ENCODE measurements around the gene NUP98.
A peak's percentile ranks its signal among the peaks of the same experiment; 100 is the strongest.

NUP98 gene

DNA sequence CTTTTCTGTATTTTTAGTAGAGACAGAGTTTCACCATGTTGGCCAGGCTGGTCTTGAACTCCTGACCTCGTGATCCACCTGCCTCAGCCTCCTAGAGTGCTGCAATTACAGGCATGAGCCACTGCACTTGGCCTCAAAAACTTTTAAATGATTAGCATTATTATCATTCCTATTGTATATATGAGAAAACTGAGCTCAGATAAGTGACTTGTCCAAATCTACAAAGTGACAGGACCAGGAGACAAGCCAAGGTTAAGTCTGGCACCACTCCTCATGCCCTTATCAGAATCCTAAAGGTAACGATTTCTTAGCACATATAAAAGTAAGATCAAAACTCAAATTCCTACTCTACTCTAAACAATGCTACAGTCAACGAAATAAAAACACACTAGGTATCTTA lies 94.0 kb downstream of the NUP98 start:
- no peak for DNase-seq
- in situ Hi-C loops (cut with HindIII; ENCODE audit: low pct_ligation_motif_present, low pct_unique_long_range_greater_than_20kb, low sequenced_read_pairs), result no loop called here

DNA sequence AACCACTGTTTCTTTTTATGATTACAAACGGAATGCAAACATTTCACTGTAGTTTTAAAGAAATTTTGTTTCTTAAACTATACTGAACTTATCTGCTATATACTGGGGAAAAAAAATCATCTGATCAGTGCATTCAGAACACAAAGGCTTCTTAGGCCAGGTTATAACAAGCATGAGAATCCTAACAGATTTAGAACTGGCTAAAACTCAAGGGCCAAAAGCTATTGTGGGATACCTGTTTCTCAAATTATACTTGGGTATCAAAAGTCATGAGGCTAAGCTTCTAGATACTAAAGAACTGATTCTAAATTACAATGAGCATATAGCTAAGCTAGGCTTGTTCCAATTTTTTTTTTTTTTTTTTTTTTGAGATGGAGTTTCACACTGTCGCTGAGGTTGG lies 96.4 kb downstream of the NUP98 start:
- in situ Hi-C loops (cut with HindIII; ENCODE audit: low pct_ligation_motif_present, low pct_unique_long_range_greater_than_20kb, low sequenced_read_pairs), result no loop called here
- no peak for DNase-seq

DNA sequence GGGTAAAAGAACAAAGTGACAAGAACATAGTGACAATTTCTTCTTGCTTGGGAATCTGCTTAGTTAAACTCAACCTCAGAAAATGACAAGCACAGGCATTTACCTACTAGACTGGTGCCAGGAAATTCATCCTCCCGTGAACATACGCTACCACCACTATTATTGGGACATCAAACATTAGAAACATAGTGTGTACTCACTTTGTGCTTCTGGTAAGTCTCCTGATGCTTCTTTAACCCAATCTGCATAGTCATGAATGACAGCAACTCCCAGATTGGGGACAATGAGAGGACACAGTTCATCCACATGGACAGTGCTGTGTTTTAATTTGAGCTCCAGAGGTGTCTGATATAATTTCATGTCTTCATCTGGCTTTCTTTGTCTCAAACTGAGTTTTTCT lies 96.9 kb downstream of the NUP98 start:
- no peak for DNase-seq
- in situ Hi-C loops (cut with HindIII; ENCODE audit: low pct_ligation_motif_present, low pct_unique_long_range_greater_than_20kb, low sequenced_read_pairs), result no loop called here

DNA sequence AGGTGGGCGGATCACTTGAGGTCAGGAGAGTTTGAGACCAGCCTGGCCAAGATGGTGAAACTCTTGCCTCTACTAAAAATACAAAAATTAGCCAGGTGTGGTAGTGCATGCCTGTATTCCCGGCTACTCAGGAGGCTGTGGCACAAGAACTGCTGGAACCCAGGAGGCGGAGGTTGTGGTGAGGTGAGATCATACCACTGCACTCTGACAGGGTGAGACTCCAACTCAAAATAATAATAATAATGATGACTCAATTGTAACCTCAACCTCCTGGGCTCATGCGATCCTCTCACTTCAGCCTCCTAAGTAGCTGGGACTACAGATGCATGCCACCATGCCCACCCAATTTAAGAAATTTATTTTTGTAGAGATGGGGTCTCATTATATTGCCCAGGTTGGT lies 110.6 kb downstream of the NUP98 start:
- DNase-seq, result no peak
- in situ Hi-C loops (cut with HindIII; ENCODE audit: low pct_ligation_motif_present, low pct_unique_long_range_greater_than_20kb, low sequenced_read_pairs), result no loop called here

DNA sequence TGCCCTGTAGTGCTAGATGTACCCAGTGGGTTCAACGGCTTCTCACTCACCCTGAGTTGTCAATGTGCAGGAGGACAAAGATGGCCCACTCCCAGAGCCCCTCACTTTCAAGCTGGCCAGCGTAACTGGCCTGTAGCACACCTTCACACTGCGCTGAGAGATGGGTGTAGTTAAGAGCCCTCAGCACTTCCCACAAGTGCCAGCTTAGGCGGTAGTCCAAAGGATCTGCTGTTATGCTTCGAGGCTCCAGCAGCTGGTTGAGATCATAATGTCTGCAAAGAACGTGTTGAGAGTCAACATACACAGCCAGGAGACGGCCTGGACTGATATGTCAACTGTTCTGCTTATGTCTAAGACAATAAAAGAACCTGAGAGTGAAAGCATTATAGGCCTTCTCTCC lies 111.4 kb downstream of the NUP98 start:
- in situ Hi-C loops (cut with HindIII; ENCODE audit: low pct_ligation_motif_present, low pct_unique_long_range_greater_than_20kb, low sequenced_read_pairs), result no loop called here
- no peak for DNase-seq

DNA sequence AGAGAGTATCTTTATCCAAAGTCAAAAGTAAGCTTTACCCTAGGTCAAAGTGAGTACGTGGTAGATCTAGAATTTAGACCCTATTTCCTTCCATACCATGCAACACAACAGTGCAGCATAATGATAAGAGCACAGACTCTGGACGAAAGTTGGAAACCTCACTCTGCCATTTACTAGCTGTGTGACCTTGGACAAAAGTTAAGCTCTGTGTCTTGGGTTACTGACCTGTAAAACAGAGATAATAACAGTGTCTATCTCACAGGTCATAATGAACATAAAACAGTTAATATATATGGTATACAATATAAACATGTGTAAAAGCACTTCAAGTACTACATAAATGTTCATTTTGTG lies 112.6 kb downstream of the NUP98 start:
- DNase-seq, result no peak
- in situ Hi-C loops (cut with HindIII; ENCODE audit: low pct_ligation_motif_present, low pct_unique_long_range_greater_than_20kb, low sequenced_read_pairs), result no loop called here

DNA sequence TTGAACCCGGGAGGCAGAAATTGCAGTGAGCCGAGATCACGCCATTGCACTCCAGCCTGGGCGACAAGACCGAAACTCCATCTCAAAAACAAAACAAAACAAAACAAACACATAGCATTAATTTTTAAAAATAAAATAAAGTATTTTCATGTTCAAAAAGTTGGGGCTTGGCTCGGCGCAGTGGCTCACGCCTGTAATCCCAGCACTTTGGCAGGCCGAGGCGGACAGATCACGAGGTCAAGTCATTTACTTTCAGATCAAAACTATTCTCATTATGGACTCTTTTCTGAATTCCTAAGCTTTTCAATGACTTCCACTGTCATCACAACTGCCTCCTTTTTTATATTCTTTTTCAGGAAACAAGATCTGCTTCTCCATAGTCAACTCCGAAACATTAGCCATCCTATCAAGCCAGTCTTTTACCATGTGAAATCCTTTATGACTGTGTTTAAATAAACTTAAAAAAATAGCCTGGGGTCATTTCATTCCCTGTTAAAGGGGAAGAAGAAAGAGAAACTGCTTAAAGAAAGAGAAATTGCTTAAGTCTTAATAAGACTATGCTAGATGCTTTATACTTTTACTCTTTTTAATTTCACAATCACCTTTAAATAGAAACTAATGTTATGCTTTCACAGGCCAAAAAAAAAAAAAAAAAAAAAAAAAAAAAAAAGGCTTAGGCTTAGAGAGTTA lies 113.1 kb downstream of the NUP98 start:
- no peak for DNase-seq
- in situ Hi-C loops (cut with HindIII; ENCODE audit: low pct_ligation_motif_present, low pct_unique_long_range_greater_than_20kb, low sequenced_read_pairs), result no loop called here

DNA sequence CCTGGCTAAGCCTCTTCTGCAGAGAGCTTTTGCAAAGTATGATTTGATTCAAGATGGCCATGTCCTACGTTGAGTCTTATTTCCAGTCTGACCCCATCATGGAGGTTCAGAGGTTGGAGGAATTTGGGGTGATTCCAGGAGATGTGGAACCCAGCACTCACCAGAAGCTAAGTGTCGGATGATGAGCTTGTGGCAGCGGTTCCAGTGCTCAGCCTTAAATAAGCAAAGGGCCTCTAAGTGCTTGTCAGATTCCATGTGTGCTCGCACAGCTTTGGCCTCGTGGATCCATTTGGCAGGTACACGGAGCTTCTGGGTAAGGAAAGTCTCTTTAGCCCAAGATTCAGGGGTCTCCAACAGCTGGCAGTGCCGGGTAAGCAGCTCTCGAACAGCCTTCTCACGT lies 114.3 kb downstream of the NUP98 start:
- no peak for DNase-seq
- in situ Hi-C loops (cut with HindIII; ENCODE audit: low pct_ligation_motif_present, low pct_unique_long_range_greater_than_20kb, low sequenced_read_pairs), result no loop called here

DNA sequence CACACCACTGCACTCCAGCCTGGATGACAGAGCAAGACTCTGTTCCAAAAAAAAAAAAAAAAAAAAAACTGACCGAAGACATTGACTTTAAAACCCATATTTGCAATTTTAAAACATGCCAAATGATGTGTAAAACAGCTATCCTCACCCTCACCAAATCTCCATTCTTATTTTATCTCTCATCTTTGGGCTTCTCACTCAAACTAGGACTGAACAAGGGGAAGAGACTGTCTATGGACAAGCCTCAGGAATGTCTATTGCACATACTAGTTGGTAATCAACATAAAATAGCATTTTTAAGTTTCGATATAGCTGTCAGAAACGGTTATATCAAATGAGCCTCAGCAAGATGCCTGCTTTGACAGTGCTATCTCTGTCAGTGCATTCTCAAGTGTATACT lies 118.3 kb downstream of the NUP98 start:
- in situ Hi-C loops (cut with HindIII; ENCODE audit: low pct_ligation_motif_present, low pct_unique_long_range_greater_than_20kb, low sequenced_read_pairs), result no loop called here
- no peak for DNase-seq

DNA sequence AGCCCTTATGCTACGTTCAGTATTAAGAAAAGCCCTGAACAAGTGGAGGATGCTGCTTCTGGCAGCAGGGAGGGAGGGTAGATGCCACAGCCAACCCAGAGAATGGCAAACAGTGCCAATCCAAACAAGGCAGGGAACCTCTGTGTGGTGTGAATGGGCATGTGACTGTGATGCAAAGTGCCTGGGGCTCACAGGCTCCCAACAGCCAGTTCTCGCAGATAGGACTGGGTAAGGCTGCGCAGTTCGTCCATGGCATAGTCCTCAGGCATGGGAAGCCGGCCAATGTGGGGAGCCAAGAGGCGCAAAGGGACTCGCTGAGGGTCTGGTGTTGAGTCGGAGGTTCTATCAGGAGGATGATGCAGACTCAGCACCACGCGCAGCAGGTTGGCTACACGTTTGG lies 121.4 kb downstream of the NUP98 start:
- DNase-seq, result no peak
- in situ Hi-C loops (cut with HindIII; ENCODE audit: low pct_ligation_motif_present, low pct_unique_long_range_greater_than_20kb, low sequenced_read_pairs), result no loop called here

DNA sequence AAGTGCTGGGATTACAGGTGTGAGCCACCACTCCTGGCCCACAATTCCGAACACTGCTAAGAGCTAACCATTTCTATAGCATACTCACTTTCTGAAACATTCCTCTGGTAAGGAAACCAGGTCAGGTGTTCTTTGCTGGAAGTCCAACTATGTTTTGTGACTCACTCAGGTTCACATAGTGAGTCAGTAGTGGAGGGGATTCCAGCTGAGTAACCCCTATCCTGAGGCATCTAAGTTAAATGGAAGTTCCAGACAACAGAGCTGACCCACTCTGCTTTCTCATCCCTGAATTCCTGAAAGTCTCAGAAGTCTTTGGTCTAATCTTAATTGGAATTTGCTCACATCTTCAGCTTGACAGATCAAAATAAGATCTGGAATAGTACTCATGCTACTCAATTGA lies 123.2 kb downstream of the NUP98 start:
- in situ Hi-C loops (cut with HindIII; ENCODE audit: low pct_ligation_motif_present, low pct_unique_long_range_greater_than_20kb, low sequenced_read_pairs), result no loop called here
- DNase-seq, result peak; percentile 64

DNA sequence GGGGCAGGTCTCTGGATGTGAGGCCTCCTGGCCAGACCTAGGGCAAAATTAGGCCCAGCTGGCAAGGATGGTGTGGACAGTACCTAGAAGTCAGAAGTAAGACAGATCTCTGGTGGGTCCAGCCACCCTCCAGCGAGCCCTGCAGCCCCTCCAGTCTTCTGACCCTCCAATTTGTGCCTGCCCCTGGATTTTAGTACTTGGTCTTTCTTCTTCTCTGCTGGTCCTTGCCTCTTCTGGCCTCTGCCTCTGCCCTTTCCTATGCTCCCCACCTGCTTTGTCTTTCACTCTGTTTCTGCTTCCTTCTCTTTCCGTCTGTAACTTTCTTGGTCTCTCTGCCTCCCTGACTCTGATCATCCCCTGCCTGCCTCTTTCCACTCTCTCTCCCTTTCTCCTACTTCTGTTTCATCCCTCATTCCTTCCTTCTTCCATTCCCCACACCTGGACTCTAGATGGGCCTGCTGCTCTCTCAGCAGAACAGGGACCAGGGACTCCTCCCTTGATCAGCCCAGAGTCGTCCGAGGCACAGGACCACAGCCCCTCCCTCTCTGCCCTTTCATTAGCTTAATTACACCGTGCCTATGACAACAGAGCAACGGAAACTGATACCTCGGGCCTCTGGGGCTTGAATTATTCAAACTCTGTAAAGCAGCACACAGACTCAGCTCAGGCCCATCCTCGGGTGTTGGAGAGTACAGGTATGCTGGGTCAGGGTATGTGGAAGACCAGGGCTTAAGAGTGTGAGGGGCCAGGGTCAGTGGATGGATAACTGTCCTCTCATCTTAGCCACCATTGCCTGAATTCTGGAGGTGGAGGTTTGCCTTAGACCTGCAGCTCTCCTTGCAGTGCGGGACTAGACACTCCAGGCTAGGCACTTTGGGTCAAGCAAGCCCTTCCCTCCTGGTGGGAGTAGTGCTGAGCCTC lies 125.8 kb downstream of the NUP98 start, which contains the start of gene CHRNA10:
Gene CHRNA10 (minus strand): TSS at position 51 of the 921 bp plus-strand sequence. CDS start 72 bp downstream, outside the sequence.
- no peak for DNase-seq
- in situ Hi-C loops (cut with HindIII; ENCODE audit: low pct_ligation_motif_present, low pct_unique_long_range_greater_than_20kb, low sequenced_read_pairs), result no loop called here

DNA sequence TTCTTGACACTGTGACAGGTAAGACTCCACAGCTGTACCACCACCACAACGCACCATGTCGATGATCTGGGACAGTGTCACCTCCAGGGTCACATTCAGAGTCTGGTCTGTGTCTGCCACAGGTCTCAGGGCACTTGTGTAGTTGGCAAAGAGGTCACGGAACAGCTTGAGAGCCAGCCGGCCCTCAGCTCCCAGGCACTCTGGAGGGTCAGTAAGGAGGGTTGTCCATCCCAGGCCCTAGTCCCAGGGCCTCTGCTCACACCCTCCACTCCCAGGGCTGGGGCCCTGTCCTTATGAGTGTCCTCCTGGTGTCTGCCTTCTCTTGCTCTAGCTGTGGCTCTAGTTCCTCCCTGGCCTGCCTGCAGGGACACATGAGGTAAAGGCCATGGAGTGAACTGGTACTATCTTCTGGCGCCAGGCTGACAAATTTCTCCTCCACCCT lies 127.6 kb downstream of the NUP98 start:
- in situ Hi-C loops (cut with HindIII; ENCODE audit: low pct_ligation_motif_present, low pct_unique_long_range_greater_than_20kb, low sequenced_read_pairs), result no loop called here
- no peak for DNase-seq

DNA sequence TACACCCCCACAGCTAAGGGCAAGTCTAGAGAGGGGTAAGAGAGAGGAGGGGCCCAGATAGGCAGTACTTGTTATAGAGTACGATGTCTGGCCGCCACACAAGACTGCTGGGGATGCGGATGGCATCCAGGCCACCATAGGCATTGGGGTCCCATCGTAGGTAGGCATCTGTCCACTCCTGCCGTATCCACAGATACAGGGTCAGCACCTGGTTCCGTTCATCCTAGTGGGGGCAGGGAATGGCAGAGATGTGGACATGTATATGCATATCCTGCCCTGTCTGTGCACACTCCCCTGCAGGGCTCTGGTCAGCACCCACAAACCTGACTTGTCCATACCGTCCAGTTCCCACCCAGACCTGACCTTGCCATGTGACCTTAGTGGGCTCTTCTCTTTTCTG lies 128.2 kb downstream of the NUP98 start:
- DNase-seq, result no peak
- in situ Hi-C loops (cut with HindIII; ENCODE audit: low pct_ligation_motif_present, low pct_unique_long_range_greater_than_20kb, low sequenced_read_pairs), result no loop called here

DNA sequence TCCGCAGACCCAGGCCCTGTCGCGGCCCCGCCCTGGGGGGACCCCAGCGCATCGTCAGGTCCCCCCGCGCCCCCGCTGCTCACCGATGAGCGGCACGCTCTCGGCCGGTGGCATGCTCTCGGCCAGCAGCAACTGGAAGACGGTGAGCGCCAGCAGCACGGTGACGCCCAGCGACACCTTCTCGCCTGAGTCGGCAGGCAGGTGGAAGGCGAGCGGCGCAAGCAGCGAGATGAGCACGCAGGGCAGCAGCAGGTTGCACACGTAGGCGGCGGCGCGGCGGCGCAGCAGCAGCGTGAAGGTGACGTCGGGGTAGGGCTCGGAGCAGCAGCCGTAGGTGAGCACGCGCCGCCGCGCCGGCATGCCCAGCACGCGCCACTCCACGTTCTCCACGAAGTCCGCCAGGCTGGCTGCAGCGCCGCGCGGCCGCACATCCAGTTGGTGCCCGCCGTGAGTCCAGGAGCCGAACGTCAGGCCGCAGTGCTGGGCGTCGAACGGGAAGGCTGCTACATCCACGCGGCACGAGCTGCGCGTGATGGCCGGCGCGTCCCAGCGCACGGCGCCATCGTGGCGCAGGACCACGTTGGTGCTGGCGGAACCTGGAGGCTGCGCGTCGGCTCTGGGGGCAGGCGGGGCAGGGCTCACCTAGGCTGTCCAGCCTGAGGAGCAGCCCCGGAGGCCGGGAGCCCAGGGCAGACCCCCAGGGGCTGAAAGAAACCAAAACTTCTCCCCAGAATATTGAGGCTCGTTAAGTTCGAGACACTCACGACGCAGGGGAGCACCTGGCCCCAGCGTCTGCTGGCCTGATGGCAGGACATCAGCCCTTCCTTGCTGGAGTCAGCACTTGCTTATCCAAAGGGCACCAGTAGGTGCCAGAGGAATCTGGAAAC lies 130.0 kb downstream of the NUP98 start:
- in situ Hi-C loops (cut with HindIII; ENCODE audit: low pct_ligation_motif_present, low pct_unique_long_range_greater_than_20kb, low sequenced_read_pairs), result no loop called here

DNA sequence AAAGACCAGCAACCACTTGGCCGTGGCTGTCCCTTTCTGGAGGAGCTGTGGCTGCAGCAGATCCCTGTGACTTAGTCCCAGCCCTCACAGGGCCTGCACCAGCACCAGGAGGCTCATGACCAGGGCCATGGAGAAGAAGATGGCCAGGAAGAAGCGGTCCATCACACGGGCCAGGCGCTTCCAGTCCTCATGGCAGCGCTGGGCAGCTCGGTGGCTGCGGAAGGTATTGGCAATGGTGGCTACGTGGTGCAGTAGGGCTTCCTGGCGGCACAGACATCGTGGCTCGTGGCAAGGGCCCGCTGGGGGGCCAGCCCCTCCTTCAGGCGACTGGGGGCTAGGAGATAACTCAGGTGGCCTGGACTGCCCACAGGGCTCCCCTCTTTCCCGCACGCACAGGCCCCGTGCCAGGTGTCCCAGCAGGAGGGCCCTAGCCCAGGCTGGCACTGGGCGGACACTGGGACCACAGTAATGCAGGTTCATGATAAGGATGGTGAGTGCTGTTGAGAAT lies 131.3 kb downstream of the NUP98 start:
- in situ Hi-C loops (cut with HindIII; ENCODE audit: low pct_ligation_motif_present, low pct_unique_long_range_greater_than_20kb, low sequenced_read_pairs), result no loop called here
- DNase-seq, result no peak

More for the DNA sequence above, 130.0 kb downstream of the NUP98 start:
- no peak for DNase-seq

DNA sequence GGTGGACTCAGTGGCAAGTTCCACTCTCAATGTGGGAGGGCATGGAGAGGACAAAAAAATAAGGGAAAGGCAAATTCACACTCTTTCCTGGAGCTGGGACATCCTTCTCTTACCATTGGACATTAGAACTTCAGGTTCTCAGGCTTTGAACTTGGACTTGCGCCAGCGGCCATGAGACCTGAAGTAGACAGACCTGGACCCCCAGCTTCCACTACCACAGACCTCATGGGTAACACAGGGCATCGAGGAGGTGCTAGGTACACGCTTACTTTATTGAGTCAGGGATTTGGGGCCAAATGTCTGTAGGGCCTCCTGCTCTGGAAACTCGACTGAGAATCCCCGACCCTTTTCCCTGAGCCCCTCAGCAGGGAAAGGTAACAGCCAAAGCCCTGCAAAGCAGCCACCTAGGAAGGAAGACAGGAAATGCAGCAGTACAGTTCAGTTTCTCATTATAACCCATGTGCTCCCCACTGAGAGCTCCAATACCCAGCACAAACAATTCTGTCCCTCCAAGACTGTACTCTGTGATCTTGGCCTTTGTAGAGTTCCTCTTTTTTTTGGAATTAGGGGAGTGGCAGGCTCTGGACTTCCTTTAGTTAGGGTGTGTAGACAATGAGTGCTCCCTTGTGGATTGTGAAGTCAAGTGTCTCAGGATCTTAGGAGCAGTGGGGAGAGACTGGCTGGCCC lies 131.9 kb downstream of the NUP98 start:
- in situ Hi-C loops (cut with HindIII; ENCODE audit: low pct_ligation_motif_present, low pct_unique_long_range_greater_than_20kb, low sequenced_read_pairs), result no loop called here
- DNase-seq, result no peak

DNA sequence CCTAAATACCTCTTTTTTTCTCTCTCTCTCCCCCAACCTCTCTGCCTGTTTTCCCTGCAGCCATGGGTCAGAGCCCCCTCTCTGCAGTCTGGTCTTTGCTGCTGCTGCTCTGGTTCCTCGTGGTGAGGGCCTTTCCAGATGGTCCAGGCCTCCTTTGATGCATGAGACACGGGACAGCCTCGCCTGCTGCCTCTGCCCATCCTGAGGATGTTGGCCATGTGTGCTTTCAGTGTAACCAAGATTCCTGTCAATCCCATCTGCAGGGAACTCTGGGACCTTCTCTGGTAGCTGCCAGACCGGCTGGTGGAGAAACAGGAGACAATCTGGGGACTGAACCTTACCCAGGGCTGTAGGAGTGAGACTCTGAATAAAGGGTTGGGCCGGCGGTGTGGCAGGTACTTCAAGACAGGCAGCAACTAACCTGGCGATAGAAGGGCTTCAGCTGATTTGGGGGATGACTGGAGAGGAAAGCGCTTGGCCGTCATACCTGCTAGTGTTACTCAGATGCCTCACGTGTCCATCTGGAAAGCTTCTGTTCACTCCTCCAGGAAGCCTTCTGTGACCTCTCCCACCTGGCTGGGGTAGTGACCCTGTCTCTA lies 133.2 kb downstream of the NUP98 start:
- in situ Hi-C loops (cut with HindIII; ENCODE audit: low pct_ligation_motif_present, low pct_unique_long_range_greater_than_20kb, low sequenced_read_pairs), result no loop called here
- DNase-seq, result no peak
